Brain microvascular endothelial cell (primary cell): ENCODE data around the gene WNK1.

Source experiments
- DNase-seq: peaks from one replicate; pipeline ENCODE4 v3.0.0-alpha.2; 2020
- H3K27ac ChIP-seq: fragments of 250-450 bp; sonication (Bioruptor Pico); 2 replicates; pipeline ENCODE4 v1.5.1; 2020; ENCODE audit warnings: mild to moderate bottlenecking, moderate library complexity
- H3K27me3 ChIP-seq: fragments of 250-450 bp; sonication (Bioruptor Pico); replicated peaks from 2 replicates; pipeline ENCODE4 v1.5.1; 2020; ENCODE audit warnings: mild to moderate bottlenecking
- H3K36me3 ChIP-seq: fragments of 250-450 bp; sonication (Bioruptor Pico); replicated peaks from 2 replicates; pipeline ENCODE4 v1.5.1; 2020; ENCODE audit warnings: mild to moderate bottlenecking
- H3K4me3 ChIP-seq: 2 replicates; pipeline ENCODE4 v1.5.1; 2011; ENCODE audit warnings: low read depth, mild to moderate bottlenecking, control low read depth, low read length, moderate library complexity
- in situ Hi-C: cut with HindIII; loops from 2 replicates; pipeline ENCODE4 v1.10.0; 2017; ENCODE audit warnings: low sequenced_read_pairs, low pct_ligation_motif_present
- TF ChIP-seq, protein P1 (sequence below): IDR thresholded peaks from 2 replicates; pipeline ENCODE4 v1.5.1; 2011; ENCODE audit warnings: low read depth, mild to moderate bottlenecking, moderate library complexity, low read length, control low read depth, inconsistent platforms; ENCODE audit errors: missing control alignments

WNK1 gene

DNA sequence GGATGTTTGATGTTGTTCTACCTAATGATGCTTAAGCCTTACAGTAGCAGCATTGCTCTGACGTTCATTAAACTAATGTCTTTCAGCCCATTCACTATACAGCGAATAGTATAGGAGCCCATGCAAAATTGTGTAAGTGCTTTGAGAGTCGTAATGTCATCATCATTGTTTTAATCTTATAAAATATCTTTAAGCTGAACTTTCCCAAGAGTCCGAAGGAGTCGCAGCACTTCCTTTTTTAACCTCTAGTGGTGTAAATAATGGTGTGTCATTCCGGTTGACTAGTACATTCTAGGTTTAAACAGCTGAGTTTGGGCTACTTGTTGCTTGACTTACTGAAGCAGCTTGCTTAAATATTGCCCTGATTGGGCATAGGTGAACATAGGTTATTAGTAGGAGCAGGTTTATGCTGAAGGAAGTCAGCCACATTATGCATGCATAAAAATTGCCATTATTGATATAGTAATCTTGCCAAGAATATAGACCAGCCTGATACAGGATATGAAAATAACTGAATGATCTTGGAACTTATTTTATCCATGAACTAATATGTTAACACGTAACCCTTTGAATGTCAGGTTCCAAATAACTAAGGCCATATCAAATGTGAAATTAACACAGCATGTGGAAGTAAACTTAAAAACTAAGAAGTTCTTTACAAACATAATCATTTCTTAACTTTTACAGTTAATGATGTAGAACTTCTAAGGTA, 2.6 kb downstream of the WNK1 start:
- in situ Hi-C loops: no loop called here
- TF ChIP-seq, protein P1, sequence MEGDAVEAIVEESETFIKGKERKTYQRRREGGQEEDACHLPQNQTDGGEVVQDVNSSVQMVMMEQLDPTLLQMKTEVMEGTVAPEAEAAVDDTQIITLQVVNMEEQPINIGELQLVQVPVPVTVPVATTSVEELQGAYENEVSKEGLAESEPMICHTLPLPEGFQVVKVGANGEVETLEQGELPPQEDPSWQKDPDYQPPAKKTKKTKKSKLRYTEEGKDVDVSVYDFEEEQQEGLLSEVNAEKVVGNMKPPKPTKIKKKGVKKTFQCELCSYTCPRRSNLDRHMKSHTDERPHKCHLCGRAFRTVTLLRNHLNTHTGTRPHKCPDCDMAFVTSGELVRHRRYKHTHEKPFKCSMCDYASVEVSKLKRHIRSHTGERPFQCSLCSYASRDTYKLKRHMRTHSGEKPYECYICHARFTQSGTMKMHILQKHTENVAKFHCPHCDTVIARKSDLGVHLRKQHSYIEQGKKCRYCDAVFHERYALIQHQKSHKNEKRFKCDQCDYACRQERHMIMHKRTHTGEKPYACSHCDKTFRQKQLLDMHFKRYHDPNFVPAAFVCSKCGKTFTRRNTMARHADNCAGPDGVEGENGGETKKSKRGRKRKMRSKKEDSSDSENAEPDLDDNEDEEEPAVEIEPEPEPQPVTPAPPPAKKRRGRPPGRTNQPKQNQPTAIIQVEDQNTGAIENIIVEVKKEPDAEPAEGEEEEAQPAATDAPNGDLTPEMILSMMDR: peak; percentile 52
- H3K36me3 ChIP-seq: no peaks in the 10 kb centered on the region
- peak; percentile 59 for DNase-seq
- H3K27me3 ChIP-seq: no peaks in the 10 kb centered on the region
- H3K27ac ChIP-seq: peak overlapping the region; percentile 12
- peak overlapping the region; percentile 80 for H3K4me3 ChIP-seq

DNA sequence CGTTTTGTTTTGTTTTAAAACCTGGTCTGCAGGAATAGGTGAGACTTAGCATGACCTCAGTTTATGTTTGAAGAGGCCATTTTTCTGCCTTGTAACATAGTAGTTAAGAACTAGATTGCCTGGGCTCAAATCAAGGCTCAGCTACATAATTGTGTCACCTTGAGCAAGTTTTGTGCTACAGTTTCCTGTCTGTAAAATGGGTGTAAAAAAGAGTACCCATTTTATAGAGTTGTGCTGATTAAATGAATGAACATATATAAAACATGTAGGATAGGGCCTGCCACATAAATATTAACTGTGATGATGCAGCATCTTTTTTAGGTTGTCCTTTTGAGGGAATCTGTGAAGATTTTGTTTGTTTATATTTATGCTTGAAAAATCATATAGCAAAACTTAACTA, 7.2 kb downstream of the WNK1 start:
- Histone ChIP-seq H3K27me3 (no peaks in the 10 kb centered on the region), H3K27ac (no peak overlapping the region), H3K4me3 (no peak overlapping the region), H3K36me3 (peaks cover 3% of the 10 kb centered on the region)
- in situ Hi-C loops: no loop called here
- TF ChIP-seq, protein P1: no peak
- no peak for DNase-seq

DNA sequence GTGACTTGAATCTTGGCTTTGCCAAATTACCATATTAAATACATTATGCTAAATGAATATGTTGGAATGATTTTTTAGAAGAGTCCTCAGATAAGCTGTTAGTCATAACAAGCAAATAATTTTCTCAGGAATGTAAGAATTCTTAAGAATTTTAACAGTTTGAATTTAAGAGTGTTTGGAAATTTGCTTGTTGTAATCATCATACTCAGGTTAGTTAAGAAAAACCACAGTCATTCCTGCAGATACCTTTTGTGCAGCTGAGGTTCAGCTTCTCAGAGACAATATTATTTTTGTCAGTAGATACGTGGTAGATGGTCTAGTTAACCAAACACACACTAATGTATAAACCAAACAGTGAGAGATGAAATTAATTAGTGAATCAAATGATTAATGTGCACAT, 8.9 kb downstream of the WNK1 start:
- in situ Hi-C loops: no loop called here
- DNase-seq: no peak
- TF ChIP-seq, protein P1: no peak
- Histone ChIP-seq H3K27me3 (no peaks in the 10 kb centered on the region), H3K36me3 (peaks cover 3% of the 10 kb centered on the region), H3K4me3 (no peak overlapping the region), H3K27ac (no peak overlapping the region)

DNA sequence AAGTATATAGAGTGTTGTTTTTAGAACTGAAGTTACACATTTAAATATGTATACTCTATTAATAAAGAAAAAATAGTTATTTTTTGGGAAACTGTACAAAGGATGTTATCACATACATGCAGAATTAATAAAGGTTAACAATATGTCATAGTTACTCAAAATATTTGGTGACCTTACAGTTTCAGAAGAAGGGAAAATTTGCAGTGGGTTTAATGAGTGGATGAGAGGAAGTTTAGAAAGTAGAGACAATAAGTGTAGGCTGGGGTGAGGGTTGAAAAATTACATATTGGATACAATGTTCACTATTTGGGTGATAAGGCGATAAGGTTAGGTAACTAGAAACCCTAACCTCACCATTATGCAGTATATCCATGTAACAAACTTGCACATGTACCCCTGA, 13.5 kb downstream of the WNK1 start:
- peaks cover 3% of the 10 kb centered on the region for H3K36me3 ChIP-seq
- DNase-seq: no peak
- no peaks in the 10 kb centered on the region for H3K27me3 ChIP-seq
- in situ Hi-C loops: no loop called here
- no peak overlapping the region for H3K4me3 ChIP-seq
- TF ChIP-seq, protein P1: no peak
- H3K27ac ChIP-seq: no peak overlapping the region

DNA sequence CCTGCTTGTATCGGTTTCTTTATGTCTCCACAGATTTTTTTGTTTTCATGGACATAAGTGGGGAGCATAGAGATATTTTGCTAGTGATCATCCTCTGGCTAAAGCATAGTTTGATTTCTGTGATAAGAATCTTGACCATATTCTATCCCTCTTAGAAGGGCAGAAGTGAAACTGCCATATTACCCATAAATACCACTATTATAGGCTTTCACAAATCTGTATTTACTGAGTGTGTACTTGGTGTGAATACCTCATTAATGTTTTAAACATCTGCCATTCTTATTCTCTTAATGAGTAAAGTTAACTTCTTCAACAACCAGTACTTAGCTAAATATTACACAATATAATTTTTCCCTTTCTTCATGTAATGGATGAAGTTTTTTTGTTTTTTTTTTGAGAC, 16.1 kb downstream of the WNK1 start:
- H3K27me3 ChIP-seq: no peaks in the 10 kb centered on the region
- TF ChIP-seq, protein P1: no peak
- no peaks in the 10 kb centered on the region for H3K36me3 ChIP-seq
- H3K27ac ChIP-seq: no peak overlapping the region
- in situ Hi-C loops: no loop called here
- H3K4me3 ChIP-seq: no peak overlapping the region
- DNase-seq: no peak

DNA sequence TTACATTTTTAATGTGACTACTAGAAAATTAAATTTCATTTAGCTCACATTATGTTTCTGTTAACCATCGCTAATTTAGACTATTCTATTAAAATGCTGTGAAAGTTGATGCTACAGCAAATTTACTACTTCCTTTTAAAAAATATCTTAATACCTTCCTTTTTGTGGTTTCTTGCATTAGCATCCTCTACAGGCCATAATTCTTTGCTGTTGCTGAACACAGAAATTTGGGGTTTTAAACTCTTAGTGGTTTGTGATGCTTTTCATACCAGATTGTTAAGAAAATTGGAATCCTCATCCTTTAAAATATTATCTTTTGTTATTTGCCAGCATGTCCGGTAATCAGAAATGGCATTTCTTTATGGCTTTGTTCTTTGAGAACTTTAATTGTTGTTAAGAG, 18.1 kb downstream of the WNK1 start:
- Histone ChIP-seq H3K27me3 (no peaks in the 10 kb centered on the region), H3K27ac (no peak overlapping the region), H3K36me3 (no peaks in the 10 kb centered on the region), H3K4me3 (no peak overlapping the region)
- no peak for DNase-seq
- TF ChIP-seq, protein P1: no peak
- in situ Hi-C loops: no loop called here
